AG04449 (cell line): ENCODE data around the gene JMJD1C.
"Not testable (repeated sequence)": the region's sequence is repeated elsewhere in the genome, so short reads cannot be mapped to it uniquely, and the experiment has no call there.

Experiments
- CTCF ChIA-PET: fragments of 350-600 bp; formaldehyde crosslinking; extraction: SDS; loops from one replicate; lab custom pipeline; 2021; ENCODE audit warnings: antibody characterized with exemption; lab: Yijun Ruan, JAX
- POLR2A ChIA-PET: fragments of 400-600, 350-600 bp; formaldehyde crosslinking; extraction: SDS; loops from one replicate; lab custom pipeline; 2020; ENCODE audit warnings: antibody characterized with exemption, inconsistent platforms; lab: Yijun Ruan, JAX
- DNase-seq: peaks from one replicate; pipeline ENCODE4 v3.0.0-alpha.2; 2010; ENCODE audit warnings: low read depth, low spot score
- H3K4me3 ChIP-seq: 2 replicates; pipeline ENCODE4 v1.5.1; 2011; ENCODE audit warnings: low read depth, mild to moderate bottlenecking, control low read depth, low read length
- CTCF ChIP-seq: IDR thresholded peaks from one replicate; pipeline ENCODE4 v1.5.1; 2011; ENCODE audit warnings: mild to moderate bottlenecking, moderate library complexity, low read length, control low read depth, inconsistent platforms; ENCODE audit not compliant: insufficient read depth; ENCODE audit errors: missing control alignments

Gene JMJD1C

GRCh38 chr10:63297941-63298340, 167.8 kb downstream of the JMJD1C start:
- no peak for DNase-seq
- CTCF ChIA-PET: no interaction called here
- H3K4me3 ChIP-seq: no peak overlapping the region
- TF ChIP-seq CTCF: no peak
- POLR2A ChIA-PET: no interaction called here

DNA sequence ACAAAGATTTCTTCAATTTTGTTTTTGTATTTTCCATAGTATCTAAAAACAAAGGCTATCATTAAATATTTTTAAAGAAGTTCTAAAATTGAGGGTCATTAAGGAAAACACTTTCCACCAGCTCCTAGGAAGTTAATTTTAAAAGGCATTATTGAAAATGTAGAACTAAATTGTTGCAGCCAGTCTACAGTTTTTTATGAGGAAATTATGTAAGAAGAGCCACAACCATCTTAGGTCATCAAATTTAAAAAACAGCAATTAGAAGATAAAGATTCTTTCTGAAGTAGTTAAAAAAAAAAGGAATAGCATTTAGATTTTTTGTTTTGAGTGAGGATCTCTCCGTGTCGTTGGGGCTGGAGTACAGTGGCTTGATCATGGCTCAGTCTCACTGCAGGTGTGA, 171.0 kb downstream of the JMJD1C start:
- ChIA-PET CTCF (no interaction called here), POLR2A (no interaction called here)
- TF ChIP-seq CTCF: no peak
- DNase-seq: no peak
- H3K4me3 ChIP-seq: no peak overlapping the region

DNA sequence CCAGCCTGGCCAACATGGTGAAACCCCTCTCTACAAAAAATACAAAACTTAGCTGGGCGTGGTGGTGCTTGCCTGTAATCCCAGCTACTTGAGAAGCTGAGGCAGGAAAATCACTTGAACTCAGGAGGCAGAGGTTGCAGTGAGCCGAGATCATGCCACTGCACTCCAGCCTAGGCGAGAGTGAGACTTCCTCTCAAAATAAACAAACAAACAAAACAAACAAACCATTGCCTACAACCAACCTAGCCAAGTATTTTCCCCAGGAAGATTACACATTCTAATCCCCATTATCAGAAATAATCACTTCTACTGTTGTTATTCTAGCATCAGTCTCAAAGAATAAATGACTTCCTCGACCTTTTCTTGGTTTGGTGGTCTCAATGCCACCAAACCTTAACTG, 172.9 kb downstream of the JMJD1C start:
- CTCF ChIA-PET, H3K4me3 ChIP-seq, DNase-seq, POLR2A ChIA-PET: not testable (repeated sequence)

- DNase-seq: no peak
- H3K4me3 ChIP-seq: no peak overlapping the region
- TF ChIP-seq CTCF: no peak
- ChIA-PET CTCF (no interaction called here), POLR2A (no interaction called here)
Observed at GRCh38 chr10:63288170-63288569, 177.6 kb downstream of the JMJD1C start.

GRCh38 chr10:63286754-63287264, 179.0 kb downstream of the JMJD1C start:
- TF ChIP-seq CTCF: no peak
- CTCF ChIA-PET: interaction anchor here (0.8 to 1.8 kb wide), 4 partner anchors 10 to 332 kb away, joined by 3 to 7 read pairs (median 3); no protein-coding TSS in a partner anchor
- DNase-seq: no peak
- H3K4me3 ChIP-seq: no peak overlapping the region
- POLR2A ChIA-PET: interaction anchor here (1.6 kb wide), 1 partner anchor 18 kb away, joined by 6 read pairs; no protein-coding TSS in a partner anchor

DNA sequence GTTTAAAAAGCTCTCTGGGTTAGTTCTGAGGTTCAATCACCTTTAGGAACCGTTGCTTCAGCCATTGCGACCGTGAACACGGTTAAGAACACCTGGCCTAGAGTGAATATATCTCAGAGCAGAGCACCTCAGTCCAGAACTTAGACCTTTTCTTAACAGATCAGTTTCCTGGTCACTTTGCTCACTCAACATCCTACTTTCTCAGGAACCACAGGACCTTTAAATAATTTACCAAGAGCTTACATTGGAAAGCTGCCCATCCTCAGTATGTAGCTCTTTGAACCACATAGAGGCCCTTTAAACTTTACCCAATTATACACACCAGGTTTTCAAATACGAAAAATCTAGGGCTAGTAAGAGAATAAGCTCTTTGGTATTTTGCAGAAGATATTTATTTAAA, 179.4 kb downstream of the JMJD1C start:
- TF ChIP-seq CTCF: no peak
- CTCF ChIA-PET: interaction anchor here (0.8 to 1.8 kb wide), 4 partner anchors 10 to 333 kb away, joined by 3 to 7 read pairs (median 3); no protein-coding TSS in a partner anchor
- no peak overlapping the region for H3K4me3 ChIP-seq
- POLR2A ChIA-PET: interaction anchor here (1.6 kb wide), 1 partner anchor 17 kb away, joined by 6 read pairs; no protein-coding TSS in a partner anchor
- DNase-seq: no peak

DNA sequence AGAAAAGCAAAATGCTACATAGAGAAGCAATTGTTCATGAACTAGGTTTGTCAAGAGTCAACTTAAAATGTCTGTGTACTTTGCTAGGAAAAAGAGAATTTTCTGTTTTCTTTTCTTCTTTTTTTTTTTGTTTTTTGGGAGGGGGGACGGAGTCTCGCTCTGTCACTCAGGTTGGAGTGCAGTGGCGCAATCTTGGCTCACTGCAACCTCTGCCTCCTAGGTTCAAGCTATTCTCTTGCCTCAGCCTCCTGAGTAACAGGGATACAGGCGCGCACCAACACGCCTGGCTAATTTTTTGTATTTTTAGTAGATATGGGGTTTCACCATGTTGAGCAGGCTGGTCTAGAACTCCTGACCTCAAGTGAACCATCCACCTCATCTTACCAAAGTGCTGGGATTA, 181.9 kb downstream of the JMJD1C start:
- H3K4me3 ChIP-seq, POLR2A ChIA-PET, DNase-seq: not testable (repeated sequence)
- CTCF ChIA-PET: interaction anchor here (0.9 to 1.1 kb wide), 2 partner anchors 15 to 21 kb away, joined by 3 read pairs; no protein-coding TSS in a partner anchor
